Activated naive CD4-positive, alpha-beta T cell treated with anti-CD3 and anti-CD28 coated beads for 36 hours (primary cell): ENCODE measurements around the gene LIX1. TPM values are rescaled to one million over a fixed set of nuclear protein-coding genes. Genes with fewer than 3 reads are reported as not detected.
"Not testable (repeated sequence)": the region's sequence is repeated elsewhere in the genome, so short reads cannot be mapped to it uniquely, and the experiment has no call there.

Experiments
- CTCF ChIA-PET: fragments of 350-600 bp; sonication (Branson Sonifier 250); formaldehyde crosslinking; loops from one replicate; lab custom pipeline; 2021; ENCODE audit warnings: antibody characterized with exemption; lab: Charles Lee
- DNase-seq: peaks from one replicate; pipeline ENCODE4 v3.0.0-alpha.2; 2020
- H3K27ac Mint-ChIP-seq: one replicate; pipeline ENCODE4 v1.8.0; 2021; ENCODE audit warnings: mild to moderate bottlenecking, mixed read lengths
- H3K27me3 Mint-ChIP-seq: one replicate; pipeline ENCODE4 v1.8.0; 2021; ENCODE audit warnings: low read depth, mixed read lengths
- H3K36me3 Mint-ChIP-seq: one replicate; pipeline ENCODE4 v1.8.0; 2021; ENCODE audit warnings: low read depth, mixed read lengths
- H3K4me1 Mint-ChIP-seq: one replicate; pipeline ENCODE4 v1.8.0; 2021; ENCODE audit warnings: low read depth, mixed read lengths
- H3K4me3 Mint-ChIP-seq: one replicate; pipeline ENCODE4 v1.8.0; 2021; ENCODE audit warnings: mild to moderate bottlenecking, moderate library complexity, mixed read lengths
- H3K9me3 Mint-ChIP-seq: one replicate; pipeline ENCODE4 v1.8.0; 2021; ENCODE audit warnings: mixed read lengths
- intact Hi-C: fragments of 100-400 bp; cut with micrococcal nuclease; formaldehyde crosslinking; loops from one replicate; pipeline ENCODE4 v1.15.1; 2023
- total RNA-seq, 2 experiments: library from RNA; stranded (reverse); gene quantifications; one replicate each; pipeline ENCODE4 v1.2.3, GENCODE V29; 2021

Gene LIX1
- not detected for total RNA-seq

DNA sequence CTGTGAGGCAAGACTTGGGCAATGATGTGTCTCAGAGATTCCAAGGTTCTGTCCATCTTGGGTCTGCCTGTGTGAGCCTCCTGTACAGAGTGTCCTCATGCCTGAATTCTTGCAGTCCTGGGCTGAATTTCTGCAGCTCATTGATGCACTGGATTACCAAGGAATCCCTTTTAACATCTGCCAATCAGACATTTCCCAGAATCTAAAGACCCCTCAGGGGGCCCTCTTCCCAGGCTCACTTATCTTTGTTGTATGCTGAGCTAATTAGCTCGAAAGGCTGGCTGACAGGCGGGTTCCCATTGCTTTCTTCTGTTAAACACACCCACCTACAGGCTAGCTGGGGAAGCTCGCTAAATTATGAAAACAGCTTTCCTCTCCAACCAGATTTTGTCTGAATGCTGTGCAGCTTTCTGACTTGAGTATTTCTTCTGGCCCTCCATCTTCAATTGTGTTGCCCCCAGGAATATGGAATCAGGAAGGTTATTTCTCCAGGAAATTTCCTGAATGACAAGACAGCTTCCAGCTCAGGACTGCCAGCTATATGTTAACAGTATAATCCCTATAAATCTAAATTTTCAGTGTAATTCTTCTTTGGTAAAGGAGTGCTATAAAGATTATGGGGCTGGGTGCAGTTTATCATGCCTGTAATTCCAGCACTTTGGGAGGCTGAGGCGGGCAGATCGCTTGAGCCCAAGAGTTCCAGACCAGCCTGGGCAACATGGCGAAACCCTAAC is at the start of gene LIX1:
LIX1 (minus strand) TSS at position 91 of the 734 bp plus-strand sequence; CDS start at position 56, 35 bp downstream.
- peak; percentile 60 for DNase-seq
- CTCF ChIA-PET: interaction anchor here (0.6 to 3.2 kb wide), 23 partner anchors 8 to 1625 kb away, joined by 3 to 43 read pairs (median 4); no protein-coding TSS in a partner anchor
- Mint-ChIP-seq H3K4me3 (no peak within 1 kb of the TSS), H3K4me1 (no peaks in the 10 kb centered on the region), H3K9me3 (no peaks in the 10 kb centered on the region), H3K27ac (no peak within 1 kb of the TSS), H3K27me3 (peaks cover 6% of the 10 kb centered on the region), H3K36me3 (no peaks in the 10 kb centered on the region)
- intact Hi-C loops: loop anchor here (1.0 to 5.0 kb wide), 5 partner anchors 95 to 530 kb away; no protein-coding TSS in a partner anchor

DNA sequence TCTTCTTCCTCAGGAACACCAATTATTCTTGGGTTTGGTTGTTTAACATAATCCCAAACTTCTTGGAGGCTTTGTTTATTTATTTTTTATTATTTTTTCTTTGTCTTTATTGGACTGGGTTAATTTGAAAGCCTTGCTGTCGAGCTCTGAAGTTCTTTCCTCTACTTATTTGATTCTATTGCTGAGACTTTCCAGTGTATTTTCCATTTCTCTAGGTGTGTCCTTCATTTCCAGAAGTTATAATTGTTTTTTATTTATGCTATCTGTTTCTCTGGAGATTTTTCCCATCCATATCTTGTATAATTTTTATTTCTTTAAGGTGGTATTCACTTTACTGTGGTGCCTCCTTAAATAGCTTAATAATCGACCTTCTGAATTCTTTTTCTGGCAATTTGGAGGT is 49.5 kb upstream of the LIX1 start:
- CTCF ChIA-PET: no interaction called here
- intact Hi-C loops: no loop called here
- H3K36me3 Mint-ChIP-seq: peaks cover 4% of the 10 kb centered on the region

DNA sequence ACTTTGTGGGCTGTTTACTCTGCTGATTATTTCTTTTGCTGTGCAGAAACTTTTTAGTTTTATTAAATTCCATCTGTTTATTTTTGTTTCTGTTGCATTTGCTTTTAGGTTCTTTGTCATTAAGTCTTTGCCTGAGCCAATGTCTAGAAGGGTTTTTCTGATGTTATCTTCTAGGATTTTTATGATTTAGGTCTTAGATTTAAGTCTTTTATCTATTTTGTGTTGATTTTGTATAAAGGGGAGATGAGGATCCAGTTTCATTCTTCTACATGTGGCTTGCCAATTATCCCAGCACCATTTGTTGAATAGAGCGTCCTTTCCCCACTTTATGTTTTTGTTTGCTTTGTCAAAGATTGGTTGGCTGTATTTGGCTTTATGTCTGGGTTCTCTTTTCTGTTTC is 47.1 kb upstream of the LIX1 start:
- intact Hi-C loops: loop anchor here (10.0 kb wide), 1 partner anchor 1225 kb away; the partner anchor contains the start of gene ELL2
- H3K27ac Mint-ChIP-seq, H3K27me3 Mint-ChIP-seq, H3K4me1 Mint-ChIP-seq, H3K4me3 Mint-ChIP-seq, DNase-seq, H3K36me3 Mint-ChIP-seq, CTCF ChIA-PET, H3K9me3 Mint-ChIP-seq: not testable (repeated sequence)

More for the DNA sequence above, 49.5 kb upstream of the LIX1 start:
- H3K9me3 Mint-ChIP-seq: peaks cover 5% of the 10 kb centered on the region
- H3K4me3 Mint-ChIP-seq: no peak overlapping the region
- no peak overlapping the region for H3K27ac Mint-ChIP-seq
- peaks cover 5% of the 10 kb centered on the region for H3K4me1 Mint-ChIP-seq
- H3K27me3 Mint-ChIP-seq: no peaks in the 10 kb centered on the region
- no peak for DNase-seq

DNA sequence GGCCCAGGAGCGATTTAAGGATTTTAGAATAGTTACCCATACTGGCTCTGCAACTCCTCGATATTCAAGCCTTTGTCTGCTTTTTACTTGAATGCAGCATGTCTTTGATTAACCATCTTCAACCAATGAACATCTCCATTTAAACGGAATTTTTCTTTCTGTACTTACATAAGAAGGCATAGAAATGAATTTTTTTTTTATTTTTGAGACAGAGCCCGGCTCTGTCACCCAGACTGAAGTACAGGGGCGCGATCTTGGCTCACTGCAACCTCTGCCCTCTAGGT is 41.5 kb upstream of the LIX1 start:
- Mint-ChIP-seq H3K36me3 (peaks cover 15% of the 10 kb centered on the region), H3K9me3 (peaks cover 1% of the 10 kb centered on the region), H3K4me1 (peaks cover 33% of the 10 kb centered on the region), H3K27ac (peak overlapping the region; percentile 99), H3K27me3 (no peaks in the 10 kb centered on the region), H3K4me3 (peak overlapping the region; percentile 93)
- CTCF ChIA-PET: interaction anchor here (0.7 to 0.8 kb wide), 3 partner anchors 22 to 118 kb away, joined by 3 read pairs; partner anchors contain the start of gene LIX1
- no peak for DNase-seq
- intact Hi-C loops: loop anchor here (1.0 to 10.0 kb wide), 14 partner anchors 19 to 1849 kb away; partner anchors contain the start of genes CAST, CHD1, ELL2 and RFESD

DNA sequence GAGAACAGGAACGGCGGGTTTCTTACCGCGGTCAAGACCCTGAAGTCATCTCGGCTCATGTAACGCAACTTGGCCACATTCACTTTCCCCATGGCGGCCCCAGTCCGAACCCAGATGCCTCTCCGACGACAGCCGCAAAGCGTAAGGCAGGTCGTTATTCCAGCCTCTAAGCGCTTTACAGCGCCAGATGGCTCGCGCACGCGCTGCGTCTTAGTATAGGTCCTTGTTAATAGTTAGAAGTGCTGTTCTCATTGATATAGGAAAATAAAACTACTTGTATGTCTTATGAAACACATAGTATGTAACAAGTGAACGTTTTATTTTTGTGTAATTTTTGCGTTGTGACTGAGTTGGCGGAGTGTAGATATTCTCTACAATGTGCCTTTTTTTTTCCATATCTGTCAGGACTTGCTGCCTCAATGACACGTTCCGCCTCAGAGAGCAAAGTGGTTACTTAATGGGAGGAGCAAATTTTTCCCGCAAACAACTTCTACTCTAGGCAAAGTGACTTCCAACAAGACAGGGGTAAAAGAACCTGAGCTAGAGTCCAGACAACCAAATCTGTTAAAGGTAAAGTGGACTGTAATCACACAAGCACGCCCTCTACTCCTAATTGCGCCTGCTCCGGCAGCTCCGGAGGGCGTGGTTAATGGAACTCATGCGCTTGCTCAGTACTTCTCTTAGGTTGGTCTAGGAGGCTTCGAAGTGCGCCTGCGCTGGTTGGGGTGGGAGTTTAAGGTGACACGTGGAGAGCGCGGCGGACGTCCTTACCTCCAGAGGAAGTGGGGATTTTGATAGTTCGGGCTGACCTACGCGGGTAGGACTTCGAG is 40.9 kb upstream of the LIX1 start, which contains the start of gene RIOK2:
RIOK2 (minus strand) TSS at position 148 of the 830 bp plus-strand sequence; CDS start at position 92, 56 bp downstream.
- H3K27ac Mint-ChIP-seq: peak within 1 kb of the TSS; percentile 99
- H3K4me3 Mint-ChIP-seq: peak within 1 kb of the TSS; percentile 93
- CTCF ChIA-PET: interaction anchor here (0.6 to 0.8 kb wide), 3 partner anchors 10 to 569 kb away, joined by 3 read pairs; no protein-coding TSS in a partner anchor

DNA sequence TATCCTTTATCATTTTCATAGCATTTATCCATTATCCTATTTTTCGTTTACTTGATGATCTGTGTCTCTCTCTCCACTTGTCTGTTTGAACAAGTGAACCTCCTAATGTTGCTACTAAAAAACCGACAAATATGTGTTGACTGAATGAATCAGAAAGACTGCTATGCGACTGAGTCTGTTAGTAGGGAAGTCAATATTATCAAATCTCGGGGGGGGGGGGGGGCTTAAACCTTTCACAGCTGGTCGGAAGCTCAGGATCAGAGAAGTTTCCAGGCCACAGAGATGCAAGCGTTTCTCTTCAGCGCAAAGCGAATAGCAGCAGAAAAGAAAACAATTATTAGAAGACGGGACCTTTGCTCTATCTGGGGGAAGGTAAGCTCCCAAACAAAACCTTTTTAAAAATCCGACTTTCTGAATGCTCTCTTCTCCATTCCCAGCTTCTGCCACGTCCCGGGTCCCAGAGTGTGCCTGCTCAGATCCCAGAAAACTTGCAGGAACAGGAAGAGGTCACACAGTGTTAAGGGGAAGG is 40.2 kb upstream of the LIX1 start:
- Mint-ChIP-seq H3K9me3 (no peaks in the 10 kb centered on the region), H3K27ac (peak overlapping the region; percentile 99), H3K4me1 (peaks cover 33% of the 10 kb centered on the region), H3K4me3 (peak overlapping the region; percentile 93), H3K27me3 (no peaks in the 10 kb centered on the region), H3K36me3 (peaks cover 22% of the 10 kb centered on the region)
- DNase-seq: no peak
- CTCF ChIA-PET: interaction anchor here (0.6 to 0.7 kb wide), 3 partner anchors 26 to 568 kb away, joined by 3 read pairs; no protein-coding TSS in a partner anchor
- intact Hi-C loops: loop anchor here (1.0 to 10.0 kb wide), 14 partner anchors 17 to 1850 kb away; partner anchors contain the start of genes CAST, CHD1, ELL2 and RFESD

More for the DNA sequence above, 40.9 kb upstream of the LIX1 start, which contains the start of gene RIOK2:
- intact Hi-C loops: loop anchor here (1.0 to 10.0 kb wide), 14 partner anchors 18 to 1849 kb away; partner anchors contain the start of genes CAST, CHD1, ELL2 and RFESD
- Mint-ChIP-seq H3K27me3 (no peaks in the 10 kb centered on the region), H3K9me3 (peaks cover under 1% of the 10 kb centered on the region), H3K36me3 (peaks cover 21% of the 10 kb centered on the region), H3K4me1 (peaks cover 33% of the 10 kb centered on the region)
- peak; percentile 97 for DNase-seq

DNA sequence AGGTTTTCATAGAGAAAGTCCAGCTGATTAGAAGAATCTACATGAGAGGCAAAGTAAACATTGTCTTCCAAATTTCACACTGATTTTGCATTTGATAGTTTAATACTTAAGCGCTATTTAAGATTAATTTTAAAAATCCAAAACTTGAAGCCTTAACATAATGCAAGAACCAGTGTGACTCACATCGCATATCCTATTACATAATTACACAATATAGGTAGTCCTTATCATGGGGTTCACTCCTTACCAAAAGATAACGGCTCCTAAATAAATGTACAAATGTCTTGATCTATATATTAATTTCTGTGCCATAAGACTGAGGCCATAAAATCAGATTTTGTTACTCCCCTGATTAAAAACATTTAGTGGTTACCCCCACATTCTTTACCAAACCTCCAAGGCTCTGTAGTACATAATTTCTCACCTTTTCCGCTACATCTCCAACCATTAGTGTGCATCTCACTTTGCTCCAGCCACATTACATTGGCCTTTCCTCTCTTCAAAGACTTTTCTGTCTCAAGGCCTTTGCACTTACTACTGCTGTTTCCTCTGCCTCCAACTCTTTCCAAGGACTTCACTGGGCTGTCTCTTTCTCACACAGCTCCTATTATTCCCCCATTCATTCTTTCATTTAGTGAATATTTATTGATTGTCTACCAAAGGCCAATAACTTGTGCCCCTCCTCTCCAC is 39.6 kb upstream of the LIX1 start:
- no peak for DNase-seq
- Mint-ChIP-seq H3K4me1 (peaks cover 33% of the 10 kb centered on the region), H3K27ac (peak overlapping the region; percentile 99), H3K36me3 (peaks cover 22% of the 10 kb centered on the region), H3K27me3 (no peaks in the 10 kb centered on the region), H3K4me3 (peak overlapping the region; percentile 93), H3K9me3 (no peaks in the 10 kb centered on the region)
- CTCF ChIA-PET: interaction anchor here (0.6 kb wide), 2 partner anchors 25 to 49 kb away, joined by 3 read pairs; no protein-coding TSS in a partner anchor
- intact Hi-C loops: loop anchor here (2.0 to 10.0 kb wide), 5 partner anchors 365 to 1851 kb away; partner anchors contain the start of genes ELL2 and RFESD

DNA sequence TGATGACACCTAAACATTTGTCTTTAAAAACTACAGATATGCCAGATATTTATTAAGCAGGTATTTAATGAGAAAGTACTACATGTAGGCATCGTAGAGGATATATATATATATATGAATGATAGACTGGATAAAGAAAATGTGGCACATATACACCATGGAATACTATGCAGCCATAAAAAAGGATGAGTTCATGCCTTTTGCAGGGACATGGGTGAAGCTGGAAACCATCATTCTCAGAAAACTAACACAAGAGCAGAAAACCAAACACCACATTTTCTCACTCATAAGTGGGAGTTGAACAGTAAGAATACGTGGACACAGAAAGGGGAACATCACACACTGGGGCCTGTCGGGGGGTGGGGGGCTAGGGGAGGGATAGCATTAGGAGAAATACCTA is 37.0 kb upstream of the LIX1 start:
- CTCF ChIA-PET, DNase-seq, H3K27me3 Mint-ChIP-seq, intact Hi-C loops, H3K27ac Mint-ChIP-seq, H3K9me3 Mint-ChIP-seq, H3K4me3 Mint-ChIP-seq: not testable (repeated sequence)
- peaks cover 32% of the 10 kb centered on the region for H3K36me3 Mint-ChIP-seq
- H3K4me1 Mint-ChIP-seq: peaks cover 31% of the 10 kb centered on the region

DNA sequence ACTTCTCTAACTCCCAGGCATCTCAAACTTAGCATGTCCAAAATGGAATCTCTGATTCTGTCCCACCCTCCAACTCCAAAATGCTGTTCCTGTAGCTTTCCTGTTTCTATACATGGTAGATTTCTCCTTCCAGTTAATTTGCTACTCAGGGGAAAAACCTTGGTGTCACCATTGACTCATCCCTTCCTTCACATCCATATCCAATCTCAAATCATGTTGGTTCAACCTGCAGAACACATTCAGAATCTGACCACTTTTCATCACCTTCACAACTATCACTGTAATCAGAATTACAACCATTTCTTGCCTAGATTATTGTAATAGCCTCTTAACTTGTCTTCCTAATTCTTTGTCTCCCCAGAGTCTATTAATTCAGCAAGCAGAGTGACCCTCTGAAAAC is 29.8 kb upstream of the LIX1 start:
- peaks cover 18% of the 10 kb centered on the region for H3K4me1 Mint-ChIP-seq
- H3K4me3 Mint-ChIP-seq: no peak overlapping the region
- H3K9me3 Mint-ChIP-seq: no peaks in the 10 kb centered on the region
- CTCF ChIA-PET: interaction anchor here (1.4 kb wide), 1 partner anchor 303 kb away, joined by 3 read pairs; no protein-coding TSS in a partner anchor
- H3K36me3 Mint-ChIP-seq: peaks cover 30% of the 10 kb centered on the region
- H3K27ac Mint-ChIP-seq: peak overlapping the region; percentile 63
- no peaks in the 10 kb centered on the region for H3K27me3 Mint-ChIP-seq
- DNase-seq: no peak
- intact Hi-C loops: no loop called here

DNA sequence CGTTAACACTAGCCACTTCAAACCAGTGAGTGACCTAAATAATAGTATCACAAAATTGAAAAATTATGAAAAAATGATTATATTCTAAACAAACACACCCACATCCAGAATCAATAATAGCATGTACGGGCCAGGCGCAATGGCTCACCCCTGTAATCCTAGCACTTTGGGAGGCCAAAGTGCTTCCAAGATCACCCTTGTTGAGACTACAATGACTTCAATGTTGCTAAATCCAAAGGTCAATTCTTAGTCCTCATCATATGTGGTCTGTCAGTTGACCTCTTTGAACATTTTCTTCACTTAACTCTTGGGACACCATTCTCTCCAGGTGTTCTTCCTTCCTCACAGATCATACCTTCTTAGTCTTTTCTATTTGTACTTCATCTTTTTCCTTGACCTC is 29.3 kb upstream of the LIX1 start:
- Mint-ChIP-seq H3K27me3 (no peaks in the 10 kb centered on the region), H3K36me3 (peaks cover 28% of the 10 kb centered on the region), H3K9me3 (no peaks in the 10 kb centered on the region), H3K4me1 (peaks cover 18% of the 10 kb centered on the region), H3K4me3 (no peak overlapping the region), H3K27ac (peak overlapping the region; percentile 63)
- DNase-seq: no peak
- intact Hi-C loops: no loop called here
- CTCF ChIA-PET: interaction anchor here (1.4 kb wide), 1 partner anchor 303 kb away, joined by 3 read pairs; no protein-coding TSS in a partner anchor

DNA sequence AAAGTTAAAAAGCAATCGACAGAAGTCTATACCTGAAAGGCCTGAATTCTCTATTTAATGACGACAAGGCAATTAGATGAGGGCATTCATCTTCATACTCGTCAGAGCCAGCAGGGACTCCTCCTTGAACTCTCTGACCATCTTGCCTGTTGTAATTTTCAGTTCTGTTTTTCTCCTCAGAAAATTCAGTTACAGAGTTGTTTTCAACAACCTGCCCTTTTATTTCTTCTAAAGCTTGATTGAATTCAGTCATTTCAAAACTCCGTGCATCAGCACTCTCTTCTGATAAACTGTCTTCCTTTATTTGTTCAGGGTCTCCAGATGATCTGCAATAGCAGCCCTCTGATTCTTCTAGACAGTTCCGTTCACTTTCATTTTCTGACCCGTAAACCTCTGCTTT is 25.0 kb upstream of the LIX1 start:
- H3K27ac Mint-ChIP-seq: peak overlapping the region; percentile 83
- CTCF ChIA-PET: interaction anchor here (2.0 kb wide), 1 partner anchor 298 kb away, joined by 6 read pairs; no protein-coding TSS in a partner anchor
- H3K4me1 Mint-ChIP-seq: peaks cover 26% of the 10 kb centered on the region
- no peaks in the 10 kb centered on the region for H3K27me3 Mint-ChIP-seq
- no peak overlapping the region for H3K4me3 Mint-ChIP-seq
- no peak for DNase-seq
- no peaks in the 10 kb centered on the region for H3K9me3 Mint-ChIP-seq
- peaks cover 22% of the 10 kb centered on the region for H3K36me3 Mint-ChIP-seq
- intact Hi-C loops: loop anchor here (10.0 kb wide), 1 partner anchor 1303 kb away; no protein-coding TSS in a partner anchor
